Astrocyte (in vitro differentiated cells and primary cell): ENCODE results near the gene TEX14. TPM values are rescaled to one million over a fixed set of nuclear protein-coding genes. Genes with fewer than 3 reads are reported as not detected.

Experiments
- DNase-seq: peaks from one replicate; pipeline ENCODE4 v3.0.0-alpha.2; 2010; ENCODE audit warnings: low read depth
- FAIRE-seq: peaks from 2 replicates; lab custom pipeline; 2011; peaks lifted over from hg19 to GRCh38; lab: Jason Lieb, UNC
- H2AFZ ChIP-seq: 2 replicates; pipeline ENCODE4 v1.6.0; 2012; ENCODE audit warnings: low read depth, low read length, inconsistent platforms
- H3K27ac ChIP-seq: 2 replicates; pipeline ENCODE4 v1.5.1; 2011; ENCODE audit warnings: low read depth, low read length, inconsistent platforms
- H3K27me3 ChIP-seq: 2 replicates; pipeline ENCODE4 v1.6.0; 2011; ENCODE audit warnings: low read length, inconsistent platforms; ENCODE audit not compliant: insufficient read depth
- H3K36me3 ChIP-seq: 2 replicates; pipeline ENCODE4 v1.5.1; 2011; ENCODE audit warnings: low read length, inconsistent platforms; ENCODE audit not compliant: insufficient read depth
- H3K4me1 ChIP-seq: 2 replicates; pipeline ENCODE4 v1.5.1; 2011; ENCODE audit warnings: low read length, inconsistent platforms; ENCODE audit not compliant: insufficient read depth
- H3K4me2 ChIP-seq: 2 replicates; pipeline ENCODE4 v1.6.0; 2012; ENCODE audit warnings: low read length, inconsistent platforms
- H3K4me3 ChIP-seq: 2 replicates; pipeline ENCODE4 v1.5.1; 2011; ENCODE audit warnings: low read depth, mild to moderate bottlenecking, low read length, inconsistent platforms; ENCODE audit not compliant: insufficient read depth
- H3K79me2 ChIP-seq: 2 replicates; pipeline ENCODE4 v1.6.0; 2012; ENCODE audit warnings: mild to moderate bottlenecking, low read length, inconsistent platforms; ENCODE audit not compliant: insufficient read depth
- H3K9ac ChIP-seq: 2 replicates; pipeline ENCODE4 v1.6.0; 2012; ENCODE audit warnings: mild to moderate bottlenecking, low read length, inconsistent platforms
- H3K9me3 ChIP-seq: 2 replicates; pipeline ENCODE4 v1.5.1; 2012; ENCODE audit warnings: low read depth, mild to moderate bottlenecking, low read length, inconsistent platforms; ENCODE audit not compliant: insufficient read depth
- H4K20me1 ChIP-seq: 2 replicates; pipeline ENCODE4 v1.6.0; 2012; ENCODE audit warnings: low read length, inconsistent platforms; ENCODE audit not compliant: insufficient read depth
- H3K27ac Mint-ChIP-seq: one replicate; pipeline ENCODE4 v1.8.0; 2021; ENCODE audit warnings: mild to moderate bottlenecking, mixed read lengths; ENCODE audit not compliant: unreplicated experiment
- H3K27me3 Mint-ChIP-seq: one replicate; pipeline ENCODE4 v1.8.0; 2021; ENCODE audit warnings: low read depth, mixed read lengths; ENCODE audit not compliant: unreplicated experiment
- H3K36me3 Mint-ChIP-seq: one replicate; pipeline ENCODE4 v1.8.0; 2021; ENCODE audit warnings: low read depth, mixed read lengths; ENCODE audit not compliant: unreplicated experiment
- H3K4me1 Mint-ChIP-seq: one replicate; pipeline ENCODE4 v1.8.0; 2021; ENCODE audit warnings: low read depth, mixed read lengths; ENCODE audit not compliant: unreplicated experiment
- H3K4me3 Mint-ChIP-seq: one replicate; pipeline ENCODE4 v1.8.0; 2021; ENCODE audit warnings: mild to moderate bottlenecking, moderate library complexity, mixed read lengths; ENCODE audit not compliant: unreplicated experiment
- H3K9me3 Mint-ChIP-seq: one replicate; pipeline ENCODE4 v1.8.0; 2021; ENCODE audit warnings: mild to moderate bottlenecking, mixed read lengths; ENCODE audit not compliant: unreplicated experiment
- CTCF ChIP-seq: IDR thresholded peaks from 2 replicates; pipeline ENCODE4 v1.5.1; 2011; ENCODE audit warnings: low read depth, mild to moderate bottlenecking, inconsistent platforms, low read length, moderate library complexity; ENCODE audit not compliant: insufficient read depth
- EZH2 ChIP-seq: IDR thresholded peaks from 2 replicates; pipeline ENCODE4 v1.6.1; 2012; ENCODE audit warnings: mild to moderate bottlenecking, low read length, inconsistent platforms; ENCODE audit not compliant: insufficient read depth
- total RNA-seq: library from RNA; stranded (reverse); gene quantifications from 2 replicates; pipeline ENCODE4 v1.2.1, GENCODE V29; 2021

The TEX14 gene
- total RNA-seq, 1 donor from 2014 or later = 0.09 TPM

DNA sequence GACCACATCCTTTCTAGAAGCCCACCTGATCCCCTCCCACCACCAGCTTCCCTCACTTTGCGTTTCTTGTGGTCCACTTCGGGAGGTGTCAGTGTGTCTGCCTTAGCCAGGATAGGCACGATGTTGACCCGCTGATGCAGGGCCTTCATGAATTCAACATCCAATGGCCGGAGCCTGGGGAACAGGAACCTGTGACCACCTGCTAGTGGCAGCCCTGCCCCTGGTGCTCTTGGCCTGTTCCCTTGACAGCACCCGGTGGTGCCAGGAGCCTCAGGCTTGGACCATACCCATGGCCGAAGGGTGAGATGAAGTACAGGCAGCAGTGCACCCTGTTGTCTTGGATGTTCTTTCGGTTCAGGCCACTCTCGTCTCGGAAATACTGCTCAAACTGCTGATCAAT lies 170.2 kb downstream of the TEX14 start:
- H3K27me3 Mint-ChIP-seq = peaks cover 6% of the 10 kb centered on the region
- DNase-seq (no peak), FAIRE-seq (no peak)
- peaks cover 23% of the 10 kb centered on the region for H3K4me1 Mint-ChIP-seq
- H3K27ac Mint-ChIP-seq = no peak overlapping the region
- Histone ChIP-seq H3K4me2 (no peak overlapping the region), H3K9me3 (no peaks in the 10 kb centered on the region), H2AFZ (no peak overlapping the region), H4K20me1 (no peaks in the 10 kb centered on the region), H3K27me3 (no peaks in the 10 kb centered on the region), H3K27ac (no peak overlapping the region), H3K36me3 (no peaks in the 10 kb centered on the region), H3K4me3 (no peak overlapping the region), H3K9ac (no peak overlapping the region), H3K79me2 (no peaks in the 10 kb centered on the region), H3K4me1 (peaks cover 23% of the 10 kb centered on the region)
- no peak for TF ChIP-seq EZH2
- no peak for TF ChIP-seq CTCF
- peaks cover 2% of the 10 kb centered on the region for H3K9me3 Mint-ChIP-seq
- no peaks in the 10 kb centered on the region for H3K36me3 Mint-ChIP-seq
- no peak overlapping the region for H3K4me3 Mint-ChIP-seq

DNA sequence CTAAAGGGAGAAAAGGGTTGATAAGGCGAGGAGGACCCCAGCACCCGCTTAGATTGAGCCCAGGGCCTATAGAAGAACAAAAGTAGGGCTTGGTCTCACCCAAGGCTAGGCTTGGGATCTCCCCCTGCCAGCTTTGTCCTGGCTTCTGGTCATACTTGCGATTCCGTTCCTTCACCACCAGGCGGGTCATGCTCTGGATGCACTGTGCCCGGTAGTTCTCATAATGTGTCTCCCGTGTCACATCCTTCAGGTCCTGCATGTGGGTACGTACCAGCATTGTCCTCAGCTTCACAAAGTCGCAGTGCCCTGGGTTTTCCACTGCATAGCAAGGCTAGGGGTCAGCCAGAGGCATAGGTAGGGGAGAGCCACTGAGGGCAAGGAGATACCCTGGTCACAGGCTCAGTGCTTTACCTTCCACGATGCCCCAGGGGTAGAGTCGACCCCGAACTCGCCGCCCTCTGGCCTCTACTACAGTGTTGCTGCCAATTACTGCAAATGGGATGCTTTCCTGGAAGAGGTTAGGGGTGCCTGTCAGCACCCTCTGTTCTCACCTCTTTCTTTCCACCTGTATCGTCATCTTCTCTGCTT lies 170.9 kb downstream of the TEX14 start:
- Histone ChIP-seq H3K9me3 (no peaks in the 10 kb centered on the region), H3K79me2 (no peaks in the 10 kb centered on the region), H3K4me1 (peaks cover 23% of the 10 kb centered on the region), H3K4me2 (no peak overlapping the region), H3K27ac (no peak overlapping the region), H3K36me3 (no peaks in the 10 kb centered on the region), H3K9ac (no peak overlapping the region), H3K4me3 (no peak overlapping the region), H2AFZ (peak overlapping the region; percentile 5), H4K20me1 (no peaks in the 10 kb centered on the region), H3K27me3 (no peaks in the 10 kb centered on the region)
- H3K36me3 Mint-ChIP-seq = no peaks in the 10 kb centered on the region
- H3K27ac Mint-ChIP-seq = no peak overlapping the region
- DNase-seq = no peak
- peaks cover 19% of the 10 kb centered on the region for H3K4me1 Mint-ChIP-seq
- TF ChIP-seq CTCF = peak; percentile 31
- no peak for TF ChIP-seq EZH2
- FAIRE-seq = no peak
- peaks cover 2% of the 10 kb centered on the region for H3K9me3 Mint-ChIP-seq
- H3K27me3 Mint-ChIP-seq = peaks cover 6% of the 10 kb centered on the region
- H3K4me3 Mint-ChIP-seq = no peak overlapping the region

GRCh38 chr17:58517928-58518609 lies 173.8 kb downstream of the TEX14 start:
- Mint-ChIP-seq H3K4me3 (peak overlapping the region; percentile 93), H3K9me3 (no peaks in the 10 kb centered on the region), H3K36me3 (no peaks in the 10 kb centered on the region), H3K27ac (peak overlapping the region; percentile 97), H3K4me1 (peaks cover 13% of the 10 kb centered on the region), H3K27me3 (peaks cover 8% of the 10 kb centered on the region)
- Histone ChIP-seq H3K79me2 (peaks cover 5% of the 10 kb centered on the region), H4K20me1 (peaks cover 7% of the 10 kb centered on the region), H3K4me2 (peak overlapping the region; percentile 93), H3K27me3 (no peaks in the 10 kb centered on the region), H3K9ac (peak overlapping the region; percentile 85), H3K36me3 (no peaks in the 10 kb centered on the region), H3K9me3 (no peaks in the 10 kb centered on the region), H3K4me1 (peaks cover 22% of the 10 kb centered on the region), H2AFZ (peak overlapping the region; percentile 88), H3K4me3 (peak overlapping the region; percentile 76), H3K27ac (peak overlapping the region; percentile 78)
- TF ChIP-seq CTCF (no peak), EZH2 (no peak)
- DNase-seq = peak; percentile 100
- no peak for FAIRE-seq
